ENCODE measurements around the gene TNFAIP1.

- TF ChIP-seq CTCF (IDR thresholded peaks at IDR 0.05; ENCODE audit: low read depth, low read length): no peak
- TF ChIP-seq EZH2phosphoT487 (IDR thresholded peaks at IDR 0.05; ENCODE audit: low read depth): no peak
These were observed 14.7 kb downstream of the TNFAIP1 start for GRCh38 chr17:28350271-28350670.

Data from OCI-LY3 (cell line).